TTC549 (cell line): ENCODE measurements around the gene FCRL5.

Experiments
- FAIRE-seq: peaks from 2 replicates; lab custom pipeline; 2012; peaks lifted over from hg19 to GRCh38; lab: Jason Lieb, UNC

FCRL5 gene

DNA sequence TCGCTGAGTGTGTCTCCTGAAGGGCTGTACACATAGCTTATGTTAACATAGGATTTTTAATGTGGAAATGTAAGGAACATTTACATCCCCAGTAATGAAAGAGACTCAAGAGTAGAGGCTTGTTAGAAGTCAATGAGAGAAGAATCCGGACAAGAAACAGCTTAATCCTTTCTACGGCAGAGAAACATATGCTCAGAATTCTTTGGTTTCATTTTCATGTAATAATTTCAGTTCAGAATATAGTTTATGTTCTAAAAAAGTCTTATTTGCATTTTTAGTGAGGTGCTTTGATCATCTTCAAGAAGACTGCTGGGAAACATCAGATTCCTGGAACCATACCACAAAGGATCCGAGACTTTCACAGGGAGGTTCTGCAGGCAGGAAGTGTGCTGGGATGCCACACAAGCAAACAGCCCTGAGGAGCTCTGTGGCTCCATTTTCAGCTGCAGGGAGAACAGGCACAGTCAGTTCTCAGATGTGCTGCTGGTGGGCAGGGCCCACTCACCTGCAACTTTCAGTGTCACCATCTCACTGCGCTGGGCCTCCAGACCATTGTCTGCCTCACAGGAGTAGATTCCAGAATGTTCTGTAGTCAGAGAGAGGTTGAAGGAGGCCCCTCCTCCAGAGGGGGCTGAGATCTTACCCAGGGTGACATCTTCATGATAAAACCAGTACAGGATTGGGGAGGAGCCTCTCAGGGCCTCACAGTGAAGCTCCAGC, 28.4 kb downstream of the FCRL5 start:
- FAIRE-seq = no peak

DNA sequence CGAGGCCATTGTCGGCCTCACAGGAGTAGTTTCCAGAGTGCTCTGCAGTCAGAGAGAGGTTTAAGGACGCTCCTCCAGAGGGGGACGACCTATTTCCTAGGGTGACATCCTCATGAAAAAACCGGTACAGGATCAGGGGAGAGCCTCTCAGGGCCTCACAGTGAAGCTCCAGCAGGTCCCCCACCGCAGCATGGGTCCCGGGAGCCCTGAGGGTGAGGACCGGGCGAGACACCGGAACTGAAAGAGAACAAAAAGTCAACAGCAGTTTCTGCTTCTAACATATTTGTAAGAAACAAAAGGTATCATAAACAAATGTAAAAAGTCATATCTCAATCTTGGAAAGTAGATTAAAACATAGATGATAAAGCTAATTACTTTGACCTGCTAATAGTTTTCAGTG, 31.3 kb downstream of the FCRL5 start:
- no peak for FAIRE-seq

DNA sequence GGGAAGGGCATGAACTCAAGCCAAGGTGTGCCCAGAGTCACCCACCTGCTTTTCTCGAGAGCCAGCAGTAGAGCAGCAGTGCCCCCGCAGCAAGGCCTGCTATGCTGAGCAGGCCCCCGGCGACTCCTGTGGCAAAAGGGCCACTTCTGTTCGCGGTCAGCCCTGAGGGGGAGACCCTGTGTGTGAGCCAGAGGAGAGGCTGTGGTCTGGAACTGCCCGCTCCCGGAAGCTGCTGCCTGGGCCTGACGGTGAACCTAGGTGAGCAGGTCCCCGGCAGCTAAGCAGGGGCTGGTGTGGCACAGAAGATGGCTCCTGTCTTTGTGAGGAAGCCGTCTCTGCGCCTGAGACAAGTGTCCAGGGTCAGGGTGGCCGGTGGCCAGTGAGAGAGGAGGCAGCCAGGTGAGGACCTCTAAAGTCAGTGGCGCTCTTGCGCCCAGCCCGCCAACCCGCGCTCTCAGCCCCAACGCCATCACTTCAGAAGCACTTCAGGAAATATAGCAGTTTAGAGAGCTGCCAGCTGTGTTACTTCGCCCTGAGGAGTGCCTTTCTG, 31.9 kb downstream of the FCRL5 start:
- no peak for FAIRE-seq

DNA sequence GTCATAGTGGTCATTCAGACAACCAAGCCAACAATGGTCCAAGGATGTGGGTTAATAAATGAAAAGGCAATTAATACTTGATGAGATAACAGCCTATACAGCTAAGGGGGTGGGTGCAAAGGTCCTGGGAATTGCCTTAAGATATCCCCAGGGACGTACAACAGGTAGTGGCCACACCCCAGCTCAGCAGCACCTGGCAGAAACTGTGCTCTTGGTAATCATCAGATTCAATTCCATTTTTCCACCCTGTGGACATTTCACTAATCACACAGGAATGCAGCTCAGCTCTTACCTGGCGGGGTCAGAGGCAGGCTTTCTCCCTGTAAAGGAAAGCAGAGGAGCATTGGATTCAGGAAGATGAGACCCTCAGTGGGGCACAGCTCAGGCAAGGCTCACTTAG, 32.9 kb downstream of the FCRL5 start:
- FAIRE-seq = no peak

DNA sequence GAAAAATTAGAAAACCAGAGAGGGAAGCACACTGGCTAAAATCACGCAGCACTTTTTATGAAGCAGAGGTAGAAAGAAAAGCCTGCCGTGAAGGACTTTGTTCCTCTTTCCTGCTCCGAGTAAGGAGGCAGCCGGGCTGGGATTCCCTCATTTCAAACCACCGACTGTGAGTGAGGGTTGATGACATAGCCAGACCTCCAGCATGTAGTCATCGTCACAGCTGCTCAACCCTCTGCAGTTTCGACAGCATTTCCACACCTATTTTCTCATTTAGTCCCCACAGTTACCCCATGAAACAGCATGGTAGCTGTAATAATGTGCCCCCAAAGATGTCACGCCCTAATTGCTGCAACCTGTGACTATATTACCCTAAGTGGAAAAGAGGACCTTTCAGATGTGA, 35.3 kb downstream of the FCRL5 start:
- no peak for FAIRE-seq

DNA sequence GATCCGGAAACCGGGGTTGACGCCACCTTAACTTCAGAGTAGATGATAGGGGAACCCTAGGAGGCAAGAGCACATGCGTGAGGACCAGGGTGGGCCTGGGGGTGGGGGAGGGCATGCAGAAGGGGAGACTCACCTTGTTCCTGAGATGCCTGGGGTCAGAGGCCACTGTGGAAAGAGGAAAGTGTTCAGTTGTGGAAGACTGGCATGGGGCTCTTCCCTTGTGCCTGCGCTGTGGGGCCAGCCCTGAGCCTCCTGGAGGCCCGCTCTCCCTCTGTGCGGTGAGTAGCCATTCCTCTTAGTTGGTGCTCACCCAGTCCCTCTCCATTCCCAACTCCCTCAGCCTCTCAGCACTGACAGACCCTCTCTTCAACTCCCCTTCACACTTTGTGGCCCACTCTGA, 36.6 kb downstream of the FCRL5 start:
- no peak for FAIRE-seq

DNA sequence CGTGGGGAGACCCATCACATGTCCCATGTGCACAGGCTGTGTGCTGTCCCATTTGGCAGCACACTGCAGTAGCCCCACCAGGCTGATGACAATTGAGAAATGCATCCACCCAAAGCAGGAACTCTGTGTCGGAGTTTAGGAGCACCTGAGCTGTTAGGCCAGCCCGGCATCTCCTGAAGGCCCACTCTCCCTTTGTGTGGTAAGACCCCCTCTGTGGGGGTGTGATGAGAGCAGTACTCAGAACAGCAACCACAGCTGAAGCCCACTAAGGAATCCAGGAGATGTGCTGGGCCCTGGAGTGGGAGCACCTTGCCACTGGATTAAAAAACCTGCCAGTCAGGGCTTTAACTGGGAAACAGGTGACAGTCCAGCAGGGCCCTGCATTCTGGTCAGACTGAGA, 37.2 kb downstream of the FCRL5 start:
- FAIRE-seq = no peak

DNA sequence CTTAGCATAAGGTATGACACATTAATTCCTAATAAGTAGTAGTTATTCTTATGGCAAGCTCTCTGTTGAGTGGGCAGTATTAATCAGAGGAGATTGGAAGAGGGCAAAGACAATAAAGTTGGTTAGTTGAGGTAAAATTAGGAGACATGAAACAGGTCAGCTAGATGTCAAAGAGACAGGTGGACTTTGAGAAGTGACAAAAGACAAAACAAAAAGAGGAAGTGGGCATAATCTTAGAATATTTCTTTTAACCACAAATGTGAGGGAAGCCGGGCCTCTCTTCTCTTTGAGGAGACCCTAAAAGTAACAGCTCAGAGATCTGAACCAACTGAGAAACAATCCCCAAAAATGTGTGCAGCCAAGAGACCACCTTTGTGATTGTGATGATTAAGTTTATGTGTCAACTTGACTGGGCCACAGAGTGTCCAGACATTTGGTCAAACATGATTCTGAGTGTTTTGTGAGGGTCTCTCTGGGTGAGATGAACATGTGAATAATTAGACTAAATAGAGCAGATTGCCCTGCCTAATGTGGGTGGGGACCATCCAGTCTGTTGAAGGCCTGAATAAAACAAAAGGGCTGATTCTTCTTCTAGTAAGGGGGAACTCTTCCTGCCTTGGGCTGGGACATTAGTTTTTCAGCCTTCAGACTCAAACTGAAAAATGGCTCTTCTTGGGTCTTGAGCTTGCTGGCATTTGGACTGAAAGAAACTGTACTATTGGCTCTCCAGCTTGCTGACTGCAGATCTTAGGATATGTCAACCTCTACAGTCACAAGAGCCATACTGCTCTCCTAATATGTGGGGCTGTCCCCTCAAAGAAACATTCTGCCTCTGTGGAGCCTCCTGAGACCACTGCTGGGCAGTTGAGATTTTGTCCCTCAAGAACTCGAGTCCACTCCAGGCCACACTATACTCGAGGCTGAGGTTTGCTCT, 40.0 kb downstream of the FCRL5 start:
- FAIRE-seq = no peak

DNA sequence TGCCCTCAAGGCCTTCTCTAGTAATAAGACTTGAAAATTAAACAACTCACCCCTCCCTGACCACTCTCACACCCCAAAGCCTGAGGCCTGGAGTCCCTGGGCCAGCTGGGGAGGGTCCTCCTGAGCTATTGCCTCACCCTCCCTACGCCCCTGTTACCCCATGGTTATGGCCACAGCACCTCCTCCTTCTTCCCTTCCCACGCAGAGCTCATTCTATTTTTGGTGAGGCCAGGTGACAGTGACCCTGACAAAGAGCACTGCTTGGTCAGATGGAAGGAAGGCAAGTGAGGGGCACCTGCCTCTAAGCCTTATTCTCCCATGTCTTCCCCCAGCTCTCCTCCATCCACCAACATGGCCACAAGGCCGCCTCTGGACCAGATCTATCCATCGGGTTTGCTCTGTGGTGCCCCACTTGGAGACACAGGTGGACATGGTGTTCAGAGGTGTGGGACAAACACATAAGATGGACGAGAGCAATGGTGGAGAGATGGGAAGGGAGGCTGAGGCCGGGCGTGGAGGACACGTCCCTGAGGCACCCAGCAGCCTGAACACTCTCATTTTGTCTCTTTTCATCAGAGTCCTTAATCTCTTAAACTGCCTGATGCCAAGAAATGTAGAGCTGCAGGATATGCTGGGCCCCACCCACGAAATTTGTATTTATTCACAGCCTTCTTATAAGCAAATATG, 42.6 kb downstream of the FCRL5 start:
- FAIRE-seq = no peak

DNA sequence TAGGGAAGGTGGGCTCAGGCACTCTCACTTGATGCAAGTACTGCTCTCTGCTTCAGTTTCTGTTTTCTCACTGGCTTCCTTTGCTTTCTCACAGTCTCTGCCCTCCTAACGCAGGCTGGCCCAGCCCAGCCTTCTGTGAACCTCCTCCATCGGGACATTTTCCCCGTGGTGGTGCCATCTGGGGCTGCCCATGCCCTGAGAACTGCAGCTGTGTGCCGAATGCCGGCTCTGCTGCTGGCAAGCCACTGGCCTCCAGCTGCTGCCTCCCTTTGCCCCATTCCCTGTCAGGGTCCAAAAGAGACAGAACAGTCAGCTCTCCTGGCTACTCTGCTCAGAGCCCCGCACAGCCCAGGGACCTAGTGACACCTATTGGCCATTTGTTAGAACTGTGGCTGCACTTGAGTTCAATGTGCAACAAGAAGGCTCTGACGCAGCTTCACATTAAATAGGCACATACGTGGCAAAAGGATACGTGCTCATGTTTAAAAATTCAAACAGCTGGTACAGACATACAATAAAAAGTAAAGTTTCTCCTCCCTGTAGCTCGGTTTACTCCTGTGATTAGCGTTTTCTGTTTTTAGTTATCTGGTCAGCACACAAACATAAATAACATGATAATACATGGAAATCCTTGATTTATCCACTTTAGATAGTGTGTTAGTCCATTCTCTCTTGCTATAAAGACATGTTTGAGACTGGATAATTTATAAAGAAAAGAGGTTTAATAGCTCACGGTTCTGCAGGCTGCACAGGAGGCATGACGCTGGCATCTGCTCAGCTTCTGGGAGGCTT, 46.6 kb downstream of the FCRL5 start:
- FAIRE-seq = peak; percentile 60

DNA sequence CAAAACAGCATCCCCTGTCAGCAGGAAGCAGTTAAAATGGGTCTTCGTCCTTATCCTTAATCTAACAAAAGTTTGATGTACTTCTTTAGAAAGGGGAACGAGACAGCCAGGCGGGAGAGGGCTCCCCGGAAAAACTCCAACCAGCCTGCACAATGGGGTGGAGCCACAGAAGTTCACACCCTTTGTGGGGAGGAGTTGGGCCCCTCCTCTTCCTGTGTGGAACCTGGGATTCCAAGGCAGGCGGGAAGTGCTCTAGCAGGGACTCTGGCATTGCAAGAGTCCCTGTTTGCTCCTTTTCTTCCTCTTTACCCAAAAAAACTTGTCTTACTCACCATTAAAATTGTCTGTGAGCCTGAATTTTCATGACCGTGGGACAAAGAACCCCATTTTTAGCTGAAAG, 47.7 kb downstream of the FCRL5 start:
- no peak for FAIRE-seq

DNA sequence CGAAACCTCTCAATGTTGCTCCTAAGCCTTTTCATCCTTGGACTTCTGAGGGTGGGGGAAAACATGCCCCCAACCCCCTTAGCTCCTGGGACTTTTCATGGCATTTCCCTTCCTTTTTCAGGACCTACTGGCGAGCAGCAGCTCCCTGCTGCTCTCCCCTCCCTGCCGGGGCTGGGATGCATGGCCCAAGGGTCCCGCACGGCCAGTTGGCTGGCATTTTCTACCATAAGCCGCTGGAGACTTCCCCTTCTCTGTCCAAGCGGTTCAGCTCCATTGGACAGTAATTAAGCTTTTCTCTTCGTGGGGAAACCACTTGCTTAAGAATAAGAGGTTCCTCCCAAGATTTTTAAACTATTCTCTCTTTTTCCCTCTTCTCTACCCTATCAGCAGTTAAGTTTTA, 52.8 kb downstream of the FCRL5 start:
- FAIRE-seq = no peak

DNA sequence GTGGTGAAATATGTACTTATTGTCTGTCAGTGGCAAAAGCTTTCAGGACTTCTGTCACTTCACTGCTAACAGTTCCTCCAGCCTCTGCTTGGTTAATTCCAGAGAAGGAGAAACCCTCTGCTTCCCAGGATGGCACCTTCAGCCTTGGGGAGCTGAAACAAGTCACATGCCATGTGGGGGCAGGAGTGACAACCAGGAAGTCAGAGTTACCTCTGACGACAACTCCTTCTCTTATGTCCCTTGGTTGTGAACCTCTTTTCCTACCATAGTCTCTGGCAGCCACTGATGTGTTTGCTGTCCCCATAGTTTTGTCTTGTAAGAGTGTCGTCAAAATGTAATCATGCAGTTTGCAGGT, 53.6 kb downstream of the FCRL5 start:
- FAIRE-seq = no peak

DNA sequence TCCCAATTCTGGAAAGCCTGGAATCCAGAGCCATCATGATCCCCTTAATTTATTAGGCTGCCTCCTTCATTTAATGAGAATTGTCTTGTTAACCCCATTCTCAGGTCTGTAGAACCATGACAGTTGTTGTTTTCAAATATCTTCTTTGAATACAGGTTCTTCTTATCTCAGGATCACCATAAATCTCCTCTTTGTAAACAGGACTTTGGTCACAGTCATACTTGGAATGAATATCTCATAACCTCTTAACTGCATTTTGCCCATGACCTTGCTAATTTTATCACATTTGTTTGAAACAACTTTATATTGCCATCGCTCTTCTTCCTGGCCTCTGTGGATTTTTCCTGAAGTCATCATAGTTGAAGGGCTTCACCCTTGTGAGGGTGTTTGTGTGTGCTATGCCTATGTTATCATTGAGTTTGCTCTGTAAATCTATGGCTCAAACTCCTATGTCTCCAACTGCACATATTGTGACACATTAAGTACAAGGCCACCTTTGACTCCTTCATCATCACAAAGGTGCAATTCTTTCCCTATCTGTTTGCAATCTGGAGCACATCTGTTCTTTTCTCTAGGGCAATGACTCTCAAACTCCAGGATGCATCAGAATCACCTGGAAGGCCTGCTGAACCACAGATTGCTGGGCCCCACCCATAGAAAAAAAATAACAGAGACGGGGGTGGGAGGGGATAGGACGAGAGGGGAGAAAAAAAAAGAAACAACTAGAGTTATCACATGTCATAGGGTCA, 54.2 kb downstream of the FCRL5 start:
- no peak for FAIRE-seq

DNA sequence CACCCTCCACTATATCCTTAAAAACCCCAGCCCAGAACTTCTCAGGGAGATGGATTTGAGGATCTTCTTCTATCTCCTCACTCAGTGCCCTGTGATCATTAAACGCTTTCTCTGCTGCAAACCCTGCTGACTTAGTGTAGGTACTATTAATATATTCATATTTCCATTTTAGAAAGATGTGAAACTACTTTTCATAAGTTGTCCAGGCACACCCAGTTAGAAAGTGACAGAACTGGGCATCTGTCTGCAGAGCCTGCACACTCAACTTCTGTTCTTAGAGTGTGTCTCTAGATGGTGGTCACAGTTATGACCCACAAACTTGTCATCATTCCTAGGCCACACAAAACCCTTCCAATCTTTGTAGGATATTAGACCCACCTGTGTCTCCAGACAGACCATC, 55.0 kb downstream of the FCRL5 start:
- no peak for FAIRE-seq

DNA sequence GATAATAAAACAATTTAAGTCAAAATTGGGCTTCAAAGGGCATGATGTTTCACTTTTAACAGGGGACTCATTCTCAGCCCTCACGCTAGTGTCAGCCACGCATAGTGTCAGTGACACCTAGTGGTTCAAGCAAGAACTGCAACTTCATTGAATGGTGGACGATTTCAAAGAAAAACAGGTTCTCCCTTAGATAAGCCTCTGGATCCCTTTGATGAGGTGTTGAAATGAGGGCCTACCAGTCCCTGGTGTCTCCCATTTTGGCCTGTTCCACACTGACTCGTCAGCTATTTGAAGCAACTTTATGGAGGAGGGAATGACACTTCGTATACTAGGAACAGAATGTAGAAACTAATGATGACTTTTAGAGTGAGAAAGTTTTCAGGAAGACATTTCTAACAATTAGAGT, 56.2 kb downstream of the FCRL5 start:
- FAIRE-seq = peak; percentile 94

DNA sequence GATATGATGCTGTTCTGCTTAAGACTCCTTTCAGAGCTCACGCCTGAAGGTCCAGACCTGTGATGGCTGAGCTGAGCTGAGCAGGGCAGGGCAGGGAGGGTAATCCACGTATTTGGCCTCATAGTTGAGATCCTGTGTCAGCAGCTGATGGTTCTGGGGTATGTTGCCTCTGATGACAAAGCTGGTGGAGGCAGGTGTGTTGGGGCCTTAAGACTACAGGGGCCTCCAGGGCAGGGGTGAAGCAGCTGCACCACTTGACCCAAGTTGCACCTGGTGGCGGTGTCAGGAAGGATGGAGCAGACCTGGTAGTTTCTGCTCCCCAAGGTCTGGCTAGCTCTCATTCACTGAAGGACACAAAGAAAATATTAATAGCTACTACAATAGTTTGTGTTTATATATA, 57.0 kb downstream of the FCRL5 start:
- FAIRE-seq = no peak

DNA sequence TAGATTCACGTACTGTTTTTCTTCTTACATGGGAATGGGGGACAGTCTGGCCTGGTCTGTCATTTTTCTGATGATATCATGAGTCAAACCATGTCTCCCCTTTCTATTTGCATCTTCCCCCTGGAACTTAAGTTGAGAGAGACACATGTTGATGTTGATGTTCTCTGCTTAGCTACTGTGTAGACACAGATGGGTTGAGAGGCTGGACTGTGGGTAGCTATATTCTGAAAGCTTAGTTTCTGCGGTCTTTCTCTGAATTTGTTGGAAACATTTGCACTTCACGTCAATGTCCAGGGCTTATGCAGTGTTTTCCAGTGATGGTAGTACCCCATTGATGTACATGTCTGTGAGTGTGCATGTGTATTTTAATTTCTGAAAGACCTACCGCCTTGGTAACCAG, 58.2 kb downstream of the FCRL5 start:
- no peak for FAIRE-seq

DNA sequence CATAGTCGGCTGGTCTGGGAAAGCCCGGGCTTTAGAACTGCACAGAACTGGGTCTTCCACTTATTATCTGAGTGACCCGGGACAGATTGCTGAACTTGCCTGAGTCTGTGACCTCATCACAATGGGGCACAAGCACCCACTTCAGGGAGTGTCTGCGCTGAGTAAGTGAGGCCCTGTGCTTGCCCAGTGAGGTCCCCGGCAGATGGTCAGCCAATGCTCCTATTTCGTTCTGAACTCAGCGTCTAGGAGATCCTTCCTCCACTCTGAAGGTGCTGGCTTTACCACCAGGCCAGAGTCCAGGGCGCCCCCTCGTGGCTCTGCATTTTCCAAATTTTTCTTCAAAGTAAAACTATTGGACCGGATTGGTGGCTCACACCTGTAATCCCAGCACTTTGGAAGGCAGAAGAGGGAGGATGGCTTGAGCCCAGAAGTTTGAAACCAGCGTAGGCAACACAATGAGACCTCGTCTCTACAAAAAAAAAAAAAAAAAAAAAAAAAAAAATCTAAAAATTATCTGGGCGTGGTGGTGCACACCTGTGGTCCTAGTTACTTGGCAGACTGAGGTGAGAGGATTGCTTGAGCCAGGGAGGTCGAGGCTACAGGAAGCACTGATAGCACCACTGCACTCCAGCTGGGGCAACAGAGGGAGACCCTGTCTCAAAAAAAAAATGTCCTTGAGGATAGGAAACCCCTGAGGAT, 61.7 kb downstream of the FCRL5 start:
- peak; percentile 13 for FAIRE-seq

DNA sequence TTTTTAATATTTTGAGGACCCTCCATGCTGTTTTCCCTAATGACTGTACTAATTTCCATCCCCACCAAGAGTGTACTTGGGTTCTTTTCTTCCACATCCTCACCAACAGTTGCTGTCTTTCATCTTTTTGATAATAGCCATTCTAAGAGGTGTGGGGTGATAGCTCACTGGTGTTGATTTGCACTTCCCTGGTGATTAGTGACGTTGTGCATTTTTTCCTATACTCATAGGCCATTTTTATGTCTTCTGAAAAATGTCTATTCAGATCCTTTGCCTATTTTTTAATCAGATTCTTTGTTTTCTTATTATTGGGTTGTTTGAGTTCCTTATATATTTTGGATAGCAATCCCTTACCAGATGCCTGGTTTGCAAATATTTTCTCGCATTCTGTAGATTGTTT, 64.2 kb downstream of the FCRL5 start:
- FAIRE-seq = no peak

DNA sequence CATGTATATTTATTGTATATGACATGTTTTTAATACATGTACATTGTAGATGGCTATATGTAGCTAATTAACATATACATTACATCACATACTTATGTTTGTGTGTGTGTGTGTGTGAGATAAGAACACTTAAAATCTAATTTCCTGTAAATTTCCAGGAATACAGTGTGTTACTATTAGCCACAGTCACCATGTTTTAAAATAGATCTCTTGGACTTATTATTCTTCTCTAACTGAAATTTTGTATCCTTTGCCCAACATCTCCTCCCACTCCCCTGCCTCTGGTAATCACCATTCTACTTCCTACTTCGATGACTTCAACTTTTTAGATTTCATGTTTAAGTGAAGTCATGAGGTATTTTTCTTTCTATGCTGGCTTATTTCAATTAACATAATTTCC, 64.8 kb downstream of the FCRL5 start:
- FAIRE-seq = no peak
